ENCODE measurements around the gene CRB2. TPM values are rescaled to one million over a fixed set of nuclear protein-coding genes. Genes with fewer than 3 reads are reported as not detected.
A peak's percentile ranks its signal among the peaks of the same experiment; 100 is the strongest.

CRB2 gene
- total and polyA plus RNA-seq, 4 donors = 8.6 to 35.7 (median 13.9) TPM

DNA sequence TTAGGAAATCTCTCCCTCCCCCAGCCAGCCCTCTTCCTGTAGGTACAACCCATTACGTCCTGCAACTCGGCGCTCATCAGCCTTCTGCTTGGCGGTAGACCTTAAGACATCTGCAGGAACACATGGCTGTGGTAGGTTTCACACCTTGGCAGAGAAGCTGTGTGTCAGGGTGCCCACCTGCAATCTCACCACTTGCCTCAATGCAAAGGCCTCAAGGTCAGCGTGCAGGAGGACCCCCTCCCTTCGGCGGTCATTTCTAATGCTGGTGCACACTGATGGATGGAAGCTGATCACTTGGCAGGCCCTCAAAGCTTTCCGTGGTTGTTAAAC lies 67.3 kb downstream of the CRB2 start:
- no CpG with 5 or more reads among the region's 8 CpGs for WGBS (ENCODE audit: insufficient coverage)
- no peak for DNase-seq (ENCODE audit: low read depth in 4 of 6, low spot score in 6 of 6)
- H3K4me1 ChIP-seq (ENCODE audit: control insufficient read depth, insufficient read depth, low read length) = peaks cover 38% of the 10 kb centered on the region

DNA sequence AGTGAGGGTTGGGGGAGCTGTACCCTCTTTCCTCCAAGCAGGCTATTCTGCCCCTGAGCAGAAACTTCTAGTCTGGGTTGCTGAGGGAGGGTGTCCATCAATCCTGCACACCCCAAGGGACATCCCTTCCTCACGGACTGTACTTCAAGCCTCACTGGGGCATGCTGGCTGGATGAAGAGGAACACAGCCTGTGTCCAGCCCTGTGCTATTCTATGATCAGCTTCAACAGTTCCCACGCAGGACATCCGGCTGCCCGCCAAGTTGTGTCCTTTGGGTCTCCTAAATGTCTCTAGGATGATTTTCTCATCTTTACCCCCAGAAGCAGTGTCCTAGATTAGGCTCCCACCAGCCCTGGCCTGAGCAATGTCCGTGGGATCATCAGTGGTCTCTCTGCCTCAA lies 68.1 kb downstream of the CRB2 start:
- Histone ChIP-seq H3K36me3 (ENCODE audit: control insufficient read depth, insufficient read depth, low read length) (peaks cover 18% of the 10 kb centered on the region), H3K27ac (ENCODE audit: low read depth, low read length) (no peak overlapping the region), H3K4me3 (ENCODE audit: low read depth, low read length) (no peak overlapping the region), H3K4me1 (ENCODE audit: control insufficient read depth, insufficient read depth, low read length) (peaks cover 38% of the 10 kb centered on the region), H3K9me3 (ENCODE audit: control insufficient read depth, insufficient read depth, low read length) (no peaks in the 10 kb centered on the region), H3K27me3 (ENCODE audit: control insufficient read depth, insufficient read depth, low read length) (no peaks in the 10 kb centered on the region)
- 98% methylated on average over 5 of the region's 5 CpGs for WGBS (ENCODE audit: insufficient coverage)
- no peak for DNase-seq (ENCODE audit: low read depth in 4 of 6, low spot score in 6 of 6)

More for the DNA sequence above, 67.3 kb downstream of the CRB2 start:
- H3K27me3 ChIP-seq (ENCODE audit: control insufficient read depth, insufficient read depth, low read length) = no peaks in the 10 kb centered on the region
- H3K9me3 ChIP-seq (ENCODE audit: control insufficient read depth, insufficient read depth, low read length) = no peaks in the 10 kb centered on the region
- no peak overlapping the region for H3K27ac ChIP-seq (ENCODE audit: low read depth, low read length)
- H3K4me3 ChIP-seq (ENCODE audit: low read depth, low read length) = no peak overlapping the region
- H3K36me3 ChIP-seq (ENCODE audit: control insufficient read depth, insufficient read depth, low read length) = peaks cover 25% of the 10 kb centered on the region

GRCh38 chr9:123424552-123425225 lies 68.7 kb downstream of the CRB2 start:
- Histone ChIP-seq H3K4me1 (ENCODE audit: control insufficient read depth, insufficient read depth, low read length) (peaks cover 35% of the 10 kb centered on the region), H3K27ac (ENCODE audit: low read depth, low read length) (peak overlapping the region; percentile 60), H3K36me3 (ENCODE audit: control insufficient read depth, insufficient read depth, low read length) (peaks cover 15% of the 10 kb centered on the region)

GRCh38 chr9:123425261-123425821 lies 69.3 kb downstream of the CRB2 start:
- no peaks in the 10 kb centered on the region for H3K27me3 ChIP-seq (ENCODE audit: control insufficient read depth, insufficient read depth, low read length)
- H3K9me3 ChIP-seq (ENCODE audit: control insufficient read depth, insufficient read depth, low read length) = no peaks in the 10 kb centered on the region
- no peak overlapping the region for H3K4me3 ChIP-seq (ENCODE audit: low read depth, low read length)
- H3K36me3 ChIP-seq (ENCODE audit: control insufficient read depth, insufficient read depth, low read length) = peaks cover 8% of the 10 kb centered on the region
- peaks cover 29% of the 10 kb centered on the region for H3K4me1 ChIP-seq (ENCODE audit: control insufficient read depth, insufficient read depth, low read length)
- DNase-seq (ENCODE audit: low read depth in 4 of 6, low spot score in 6 of 6) = peak in 3 of 6 donors; percentile 53 to 80 (median 59)
- peak overlapping the region; percentile 60 for H3K27ac ChIP-seq (ENCODE audit: low read depth, low read length)
- WGBS (ENCODE audit: insufficient coverage) = 47% methylated on average over 20 of the region's 20 CpGs

More at GRCh38 chr9:123424552-123425225, 68.7 kb downstream of the CRB2 start:
- H3K27me3 ChIP-seq (ENCODE audit: control insufficient read depth, insufficient read depth, low read length) = no peaks in the 10 kb centered on the region
- H3K4me3 ChIP-seq (ENCODE audit: low read depth, low read length) = no peak overlapping the region
- WGBS (ENCODE audit: insufficient coverage) = no CpG with 5 or more reads among the region's 6 CpGs
- H3K9me3 ChIP-seq (ENCODE audit: control insufficient read depth, insufficient read depth, low read length) = no peaks in the 10 kb centered on the region
- no peak for DNase-seq (ENCODE audit: low read depth in 4 of 6, low spot score in 6 of 6)

DNA sequence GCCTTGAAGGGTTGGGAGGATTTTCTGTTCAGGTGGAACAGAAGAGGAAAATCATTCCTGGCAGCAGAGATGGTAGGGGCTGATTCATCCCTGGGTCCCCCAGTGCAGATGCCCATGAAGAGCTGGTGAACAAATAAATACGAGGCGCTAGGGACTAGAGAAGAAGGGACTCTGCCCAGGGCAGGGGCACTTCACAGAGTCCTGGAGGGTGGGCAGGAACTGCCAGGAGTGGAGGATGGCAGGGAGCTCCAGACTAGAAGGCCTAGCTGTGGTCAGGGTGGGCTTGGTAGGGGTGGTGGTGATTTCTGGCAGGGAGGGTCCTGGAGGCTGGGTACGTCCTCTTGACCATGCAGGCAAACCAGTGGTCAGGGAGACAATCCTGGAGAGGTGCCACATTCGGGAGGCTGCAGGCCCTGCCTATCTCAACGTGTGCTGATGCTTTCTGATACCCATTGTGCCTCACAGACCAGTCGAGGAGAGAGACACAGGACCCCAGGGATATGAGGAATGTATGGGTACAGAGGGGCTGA lies 69.9 kb downstream of the CRB2 start:
- 77% methylated on average over 5 of the region's 6 CpGs for whole genome bisulfite sequencing (ENCODE audit: insufficient coverage)
- Histone ChIP-seq H3K36me3 (ENCODE audit: control insufficient read depth, insufficient read depth, low read length) (peaks cover 12% of the 10 kb centered on the region), H3K4me1 (ENCODE audit: control insufficient read depth, insufficient read depth, low read length) (peaks cover 28% of the 10 kb centered on the region), H3K27ac (ENCODE audit: low read depth, low read length) (peak overlapping the region; percentile 60), H3K4me3 (ENCODE audit: low read depth, low read length) (no peak overlapping the region), H3K9me3 (ENCODE audit: control insufficient read depth, insufficient read depth, low read length) (no peaks in the 10 kb centered on the region), H3K27me3 (ENCODE audit: control insufficient read depth, insufficient read depth, low read length) (no peaks in the 10 kb centered on the region)
- no peak for DNase-seq (ENCODE audit: low read depth in 4 of 6, low spot score in 6 of 6)

- Histone ChIP-seq H3K4me1 (ENCODE audit: control insufficient read depth, insufficient read depth, low read length) (peaks cover 28% of the 10 kb centered on the region), H3K4me3 (ENCODE audit: low read depth, low read length) (no peak overlapping the region), H3K27ac (ENCODE audit: low read depth, low read length) (peak overlapping the region; percentile 60), H3K27me3 (ENCODE audit: control insufficient read depth, insufficient read depth, low read length) (no peaks in the 10 kb centered on the region), H3K9me3 (ENCODE audit: control insufficient read depth, insufficient read depth, low read length) (no peaks in the 10 kb centered on the region), H3K36me3 (ENCODE audit: control insufficient read depth, insufficient read depth, low read length) (peaks cover 12% of the 10 kb centered on the region)
- DNase-seq (ENCODE audit: low read depth in 4 of 6, low spot score in 6 of 6) = no peak
- 56% methylated on average over 2 of the region's 2 CpGs for WGBS (ENCODE audit: insufficient coverage)
These were observed 70.4 kb downstream of the CRB2 start for GRCh38 chr9:123426406-123426805.

Small RNA genes lying within 50 kb of the gene (small RNA-seq; reads per million reads assigned to genes)
- not detected for gene MIR601 (ENCODE audit: low replicate concordance)

Other genes with a start within 250 kb of the CRB2 start
- 10 to 100 TPM; 47.7 to 53.3 TPM for gene STRBP, start 87.6 kb upstream of the CRB2 start, total RNA-seq
- 10 to 100 TPM; 68.2 to 70.6 TPM for gene STRBP, start 87.6 kb upstream of the CRB2 start, polyA plus RNA-seq (ENCODE audit: insufficient read length in 2 of 2)

All from spinal cord (tissue), 10 donors.